Liver (tissue), 9 donors: ENCODE measurements around the gene RAD51B. TPM values are rescaled to one million over a fixed set of nuclear protein-coding genes. Genes with fewer than 3 reads are reported as not detected.
A peak's percentile ranks its signal among the peaks of the same experiment; 100 is the strongest.

Source experiments
- DNase-seq: peaks from one replicate; pipeline ENCODE4 v3.0.0-alpha.2; 2017; ENCODE audit warnings: low spot score
- H3K27ac ChIP-seq, 2 donors: one replicate each; pipeline ENCODE4 v1.7.0; 2013; ENCODE audit warnings: inconsistent platforms in 2 of 2, low read length in 2 of 2, control low read depth in 1 of 2, low read depth in 1 of 2, mild to moderate bottlenecking in 1 of 2
- H3K27me3 ChIP-seq, 4 donors: one replicate each; pipeline versions ENCODE4 v1.6.1 to v1.7.0; 2013; ENCODE audit warnings: low read length in 3 of 4, inconsistent platforms in 1 of 4, mild to moderate bottlenecking in 1 of 4, moderate library complexity in 1 of 4; ENCODE audit not compliant: control insufficient read depth in 4 of 4, insufficient read depth in 4 of 4
- H3K36me3 ChIP-seq, 4 donors: one replicate each; pipeline versions ENCODE4 v1.6.1 to v1.7.0; 2013; ENCODE audit warnings: low read length in 3 of 4, mild to moderate bottlenecking in 3 of 4, low read depth in 1 of 4, moderate library complexity in 1 of 4; ENCODE audit not compliant: control insufficient read depth in 4 of 4, insufficient read depth in 3 of 4
- H3K4me1 ChIP-seq, 4 donors: one replicate each; pipeline versions ENCODE4 v1.6.1 to v1.7.0; 2013; ENCODE audit warnings: low read length in 3 of 4, mild to moderate bottlenecking in 3 of 4, moderate library complexity in 1 of 4; ENCODE audit not compliant: control insufficient read depth in 4 of 4, insufficient read depth in 4 of 4
- H3K4me3 ChIP-seq, 3 donors: one replicate each; pipeline versions ENCODE4 v1.6.1 to v1.7.0; 2013; ENCODE audit warnings: low read length in 3 of 3, control low read depth in 1 of 3, low read depth in 1 of 3, mild to moderate bottlenecking in 1 of 3
- H3K9ac ChIP-seq, 2 donors: one replicate each; pipeline ENCODE4 v1.7.0; 2013; ENCODE audit warnings: low read length in 2 of 2, mild to moderate bottlenecking in 2 of 2, moderate library complexity in 2 of 2, control low read depth in 1 of 2, low read depth in 1 of 2
- H3K9me3 ChIP-seq, 4 donors: one replicate each; pipeline versions ENCODE4 v1.6.1 to v1.7.0; 2013; ENCODE audit warnings: low read length in 3 of 4; ENCODE audit not compliant: control insufficient read depth in 4 of 4
- GABPA ChIP-seq, 2 donors: IDR thresholded peaks in 1 of 2; conservative IDR thresholded peaks in 1 of 2; 2 replicates each; pipeline ENCODE4 v1.6.1; 2016; ENCODE audit warnings: antibody characterized with exemption in 2 of 2, mild to moderate bottlenecking in 1 of 2, moderate library complexity in 1 of 2
- HNF4A ChIP-seq, 2 donors: conservative IDR thresholded peaks; 2 replicates each; pipeline ENCODE4 v1.6.1; 2016; ENCODE audit warnings: antibody characterized with exemption in 2 of 2, mild to moderate bottlenecking in 2 of 2
- NR2F2 ChIP-seq: IDR thresholded peaks from 2 replicates; pipeline ENCODE4 v1.6.1; 2016; ENCODE audit warnings: antibody characterized with exemption
- RAD21 ChIP-seq, 2 donors: IDR thresholded peaks; 2 replicates each; pipeline ENCODE4 v1.6.1; 2016; ENCODE audit warnings: antibody characterized with exemption in 2 of 2, mild to moderate bottlenecking in 2 of 2
- SP1 ChIP-seq: IDR thresholded peaks from 2 replicates; pipeline ENCODE4 v1.6.1; 2018; ENCODE audit warnings: antibody characterized with exemption, mild to moderate bottlenecking
- WGBS: extraction: QIAGEN DNeasy Blood & Tissue Kit; methylation state at CpG from one replicate; pipeline ENCODE4 v1.1.7; 2013; 5-methylcytosine and 5-hydroxymethylcytosine counted together
- polyA plus RNA-seq, 2 donors: library from polyadenylated mRNA; stranded (reverse) in 1 of 2; unstranded in 1 of 2; fragments of 200-250 nt in 1 of 2; fragments of >200 nt in 1 of 2; fragmentation: Nextera tagmentation in 1 of 2; extraction: Ambion mirVana in 1 of 2; gene quantifications; one replicate each; pipeline versions ENCODE4 v1.2.1 to v1.2.3, GENCODE V29; 2013 to 2015
- total RNA-seq, 2 donors: library from RNA; depleted of rRNA; stranded (reverse); fragments of >200 nt; gene quantifications; one replicate each; pipeline ENCODE4 v1.2.3, GENCODE V29; 2014
- TF ChIP-seq, protein P1 (sequence below): IDR thresholded peaks from 2 replicates; pipeline ENCODE4 v1.6.1; 2016; ENCODE audit warnings: antibody characterized with exemption
- TF ChIP-seq, protein P2 (sequence below): IDR thresholded peaks from 2 replicates; pipeline ENCODE4 v1.6.1; 2016; ENCODE audit warnings: antibody characterized with exemption, mild to moderate bottlenecking
- TF ChIP-seq, protein P3 (sequence below): fragments of 150-350 bp; IDR thresholded peaks from 2 replicates; pipeline ENCODE4 v1.5.1; 2017; ENCODE audit warnings: improper control_type of control experiment, low read depth, low read length; ENCODE audit not compliant: missing input control
- donor health status: healthy.
- donor health status: healthy.
- donor health status: healthy.
- donor health status: healthy.
- donor health status: healthy.

The RAD51B gene
- total and polyA plus RNA-seq, 4 donors: 0.81 to 12.9 (median 2.4) TPM

DNA sequence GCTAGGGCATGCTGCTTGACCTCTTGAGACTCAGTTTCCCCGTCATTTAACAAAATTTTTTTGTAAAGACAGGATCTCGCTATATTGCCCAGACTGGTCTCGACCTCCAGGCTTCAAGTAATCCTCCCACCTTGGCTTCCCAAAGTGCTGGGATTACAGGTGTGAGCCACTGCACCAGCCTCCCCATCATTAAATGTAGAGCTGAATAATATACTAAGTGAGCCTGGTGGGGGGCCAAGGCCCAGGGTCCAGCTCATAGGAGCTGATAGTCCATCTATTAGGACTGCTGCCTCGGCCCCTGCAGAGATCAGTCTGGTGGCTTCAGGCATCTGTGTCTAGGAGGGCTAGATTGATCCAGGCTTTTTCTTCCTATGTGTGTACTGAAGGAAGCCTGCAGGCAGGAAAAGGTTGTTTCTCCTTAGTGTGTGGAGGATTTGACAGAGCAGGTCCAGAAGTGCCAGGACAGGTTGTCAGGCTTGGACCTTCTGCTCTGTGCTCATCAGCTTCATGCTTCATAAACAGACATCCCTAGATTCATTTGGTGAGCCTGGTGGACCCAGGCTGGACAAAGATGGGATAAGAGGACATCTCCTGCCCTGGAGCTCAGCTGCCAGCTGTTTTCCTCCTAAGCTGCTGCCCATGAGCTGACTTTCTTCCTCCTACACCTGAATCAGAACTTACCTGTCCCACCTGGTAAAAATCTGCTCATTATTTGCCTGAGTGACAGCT is 837.9 kb downstream of the RAD51B start (continued):
- no peak for TF ChIP-seq SP1

DNA sequence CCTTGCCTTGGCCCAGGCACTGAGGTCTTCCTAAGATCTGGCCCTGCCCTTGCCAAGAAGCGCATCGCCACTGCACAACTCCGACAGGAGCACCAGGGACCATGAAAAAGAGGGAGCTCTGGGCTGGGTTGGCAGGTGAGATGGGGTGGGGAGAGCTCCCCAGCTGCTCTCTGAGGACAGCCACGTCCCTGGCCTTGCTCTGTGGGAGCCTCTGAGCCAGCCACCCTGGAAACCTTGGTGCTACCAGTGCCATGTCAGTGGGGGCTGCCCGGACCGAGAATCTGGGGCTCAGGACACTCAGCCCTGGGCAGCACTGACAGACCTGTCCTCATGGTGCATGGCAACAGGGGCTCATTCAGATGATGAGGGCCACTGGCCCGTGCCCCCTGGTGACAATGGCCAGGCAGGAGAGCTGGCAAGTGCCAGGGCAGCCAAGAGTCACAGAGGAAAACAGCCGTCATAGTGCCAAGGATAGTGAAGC is 838.5 kb downstream of the RAD51B start:
- 83% methylated on average over 8 of the region's 8 CpGs for WGBS
- TF ChIP-seq, protein P1, sequence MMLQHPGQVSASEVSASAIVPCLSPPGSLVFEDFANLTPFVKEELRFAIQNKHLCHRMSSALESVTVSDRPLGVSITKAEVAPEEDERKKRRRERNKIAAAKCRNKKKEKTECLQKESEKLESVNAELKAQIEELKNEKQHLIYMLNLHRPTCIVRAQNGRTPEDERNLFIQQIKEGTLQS: no peak
- TF ChIP-seq HNF4A (conservative IDR thresholded peaks at IDR 0.05) (no peak), RAD21 (IDR thresholded peaks at IDR 0.05) (no peak), NR2F2 (no peak), GABPA (IDR thresholded peaks at IDR 0.05 in 1 of 2, conservative IDR thresholded peaks at IDR 0.05 in 1 of 2) (no peak), SP1 (no peak)
- TF ChIP-seq, protein P2, sequence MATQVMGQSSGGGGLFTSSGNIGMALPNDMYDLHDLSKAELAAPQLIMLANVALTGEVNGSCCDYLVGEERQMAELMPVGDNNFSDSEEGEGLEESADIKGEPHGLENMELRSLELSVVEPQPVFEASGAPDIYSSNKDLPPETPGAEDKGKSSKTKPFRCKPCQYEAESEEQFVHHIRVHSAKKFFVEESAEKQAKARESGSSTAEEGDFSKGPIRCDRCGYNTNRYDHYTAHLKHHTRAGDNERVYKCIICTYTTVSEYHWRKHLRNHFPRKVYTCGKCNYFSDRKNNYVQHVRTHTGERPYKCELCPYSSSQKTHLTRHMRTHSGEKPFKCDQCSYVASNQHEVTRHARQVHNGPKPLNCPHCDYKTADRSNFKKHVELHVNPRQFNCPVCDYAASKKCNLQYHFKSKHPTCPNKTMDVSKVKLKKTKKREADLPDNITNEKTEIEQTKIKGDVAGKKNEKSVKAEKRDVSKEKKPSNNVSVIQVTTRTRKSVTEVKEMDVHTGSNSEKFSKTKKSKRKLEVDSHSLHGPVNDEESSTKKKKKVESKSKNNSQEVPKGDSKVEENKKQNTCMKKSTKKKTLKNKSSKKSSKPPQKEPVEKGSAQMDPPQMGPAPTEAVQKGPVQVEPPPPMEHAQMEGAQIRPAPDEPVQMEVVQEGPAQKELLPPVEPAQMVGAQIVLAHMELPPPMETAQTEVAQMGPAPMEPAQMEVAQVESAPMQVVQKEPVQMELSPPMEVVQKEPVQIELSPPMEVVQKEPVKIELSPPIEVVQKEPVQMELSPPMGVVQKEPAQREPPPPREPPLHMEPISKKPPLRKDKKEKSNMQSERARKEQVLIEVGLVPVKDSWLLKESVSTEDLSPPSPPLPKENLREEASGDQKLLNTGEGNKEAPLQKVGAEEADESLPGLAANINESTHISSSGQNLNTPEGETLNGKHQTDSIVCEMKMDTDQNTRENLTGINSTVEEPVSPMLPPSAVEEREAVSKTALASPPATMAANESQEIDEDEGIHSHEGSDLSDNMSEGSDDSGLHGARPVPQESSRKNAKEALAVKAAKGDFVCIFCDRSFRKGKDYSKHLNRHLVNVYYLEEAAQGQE: no peak
- TF ChIP-seq, protein P3, sequence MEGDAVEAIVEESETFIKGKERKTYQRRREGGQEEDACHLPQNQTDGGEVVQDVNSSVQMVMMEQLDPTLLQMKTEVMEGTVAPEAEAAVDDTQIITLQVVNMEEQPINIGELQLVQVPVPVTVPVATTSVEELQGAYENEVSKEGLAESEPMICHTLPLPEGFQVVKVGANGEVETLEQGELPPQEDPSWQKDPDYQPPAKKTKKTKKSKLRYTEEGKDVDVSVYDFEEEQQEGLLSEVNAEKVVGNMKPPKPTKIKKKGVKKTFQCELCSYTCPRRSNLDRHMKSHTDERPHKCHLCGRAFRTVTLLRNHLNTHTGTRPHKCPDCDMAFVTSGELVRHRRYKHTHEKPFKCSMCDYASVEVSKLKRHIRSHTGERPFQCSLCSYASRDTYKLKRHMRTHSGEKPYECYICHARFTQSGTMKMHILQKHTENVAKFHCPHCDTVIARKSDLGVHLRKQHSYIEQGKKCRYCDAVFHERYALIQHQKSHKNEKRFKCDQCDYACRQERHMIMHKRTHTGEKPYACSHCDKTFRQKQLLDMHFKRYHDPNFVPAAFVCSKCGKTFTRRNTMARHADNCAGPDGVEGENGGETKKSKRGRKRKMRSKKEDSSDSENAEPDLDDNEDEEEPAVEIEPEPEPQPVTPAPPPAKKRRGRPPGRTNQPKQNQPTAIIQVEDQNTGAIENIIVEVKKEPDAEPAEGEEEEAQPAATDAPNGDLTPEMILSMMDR: no peak
- no peak overlapping the region for H3K27ac ChIP-seq

DNA sequence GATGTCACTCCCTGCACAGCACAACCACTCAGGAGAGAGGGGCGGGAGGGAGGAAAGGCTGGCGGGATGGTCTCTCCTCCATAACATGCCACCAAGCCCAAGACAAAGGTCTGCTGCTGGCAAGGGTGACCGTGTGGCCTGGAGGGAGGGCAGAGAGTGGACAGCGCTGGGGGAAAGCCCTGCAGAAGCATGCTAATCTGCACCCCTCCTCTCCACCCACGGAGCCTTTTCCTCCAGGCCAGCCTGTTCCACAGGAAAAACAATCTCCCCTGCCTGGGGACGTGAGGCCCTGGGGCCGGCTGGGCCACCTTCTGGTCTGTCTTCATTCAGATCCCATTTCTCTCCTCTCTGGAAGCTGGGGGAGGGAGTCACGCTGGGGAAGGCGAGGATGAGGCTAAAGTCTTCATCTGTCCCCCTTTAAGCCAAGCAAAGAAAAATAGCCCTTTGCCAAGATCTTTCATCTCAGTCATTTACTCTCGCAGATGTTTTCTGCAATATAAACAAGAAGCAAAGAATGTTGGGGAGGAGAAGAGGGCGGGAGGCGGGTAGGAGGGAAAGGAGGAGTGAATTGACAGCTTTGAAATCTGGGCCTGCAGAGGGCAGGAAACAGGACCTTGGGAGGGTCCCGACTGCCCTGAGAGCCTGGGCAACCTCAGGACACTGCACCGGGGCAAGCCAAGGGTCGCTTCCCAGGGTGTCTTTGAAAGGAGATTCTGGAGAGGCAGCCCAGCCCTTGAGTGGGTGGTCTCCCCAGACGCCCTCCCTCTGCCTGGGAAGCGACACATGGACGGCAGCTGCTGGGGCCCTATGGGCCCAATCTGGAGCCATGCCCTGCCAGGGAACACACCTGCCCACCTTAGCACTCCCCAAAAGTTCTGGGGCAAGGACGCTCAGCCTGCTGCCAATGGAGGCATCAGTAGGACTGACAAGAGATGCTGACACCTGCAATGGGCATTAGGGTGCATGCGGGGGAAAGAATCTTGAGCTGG is 839.7 kb downstream of the RAD51B start:
- peaks cover 2 to 21% (median 12%) of the 10 kb centered on the region in 4 donors for H3K4me1 ChIP-seq
- WGBS: 80% methylated on average over 20 of the region's 20 CpGs
- no peak overlapping the region for H3K4me3 ChIP-seq
- TF ChIP-seq RAD21 (IDR thresholded peaks at IDR 0.05): peak in 1 of 2 donors; percentile 37
- no peak for TF ChIP-seq HNF4A (conservative IDR thresholded peaks at IDR 0.05)
- no peaks in the 10 kb centered on the region for H3K36me3 ChIP-seq
- no peaks in the 10 kb centered on the region for H3K27me3 ChIP-seq
- DNase-seq: peak; percentile 28
- no peak overlapping the region for H3K9ac ChIP-seq
- H3K9me3 ChIP-seq: no peaks in the 10 kb centered on the region
- peak overlapping the region in 1 of 2 donors; percentile 15 for H3K27ac ChIP-seq

More for the DNA sequence above, 838.5 kb downstream of the RAD51B start:
- Histone ChIP-seq H3K4me3 (no peak overlapping the region), H3K27me3 (no peaks in the 10 kb centered on the region), H3K9ac (no peak overlapping the region), H3K9me3 (no peaks in the 10 kb centered on the region), H3K4me1 (peaks cover 0 to 16% (median 7%) of the 10 kb centered on the region in 4 donors), H3K36me3 (no peaks in the 10 kb centered on the region)
- DNase-seq: peak; percentile 16
